WERI-Rb-1 (cell line): ENCODE results near the gene NOC4L.

Experiments used
- DNase-seq: peaks from one replicate; pipeline ENCODE4 v3.0.0-alpha.2; 2020
- H3K27ac ChIP-seq: fragments of 250-450 bp; sonication (Bioruptor Pico); 2 replicates; pipeline ENCODE4 v1.5.1; 2020; ENCODE audit warnings: mild to moderate bottlenecking, moderate library complexity
- H3K27me3 ChIP-seq: fragments of 250-450 bp; sonication (Bioruptor Pico); 2 replicates; pipeline ENCODE4 v1.5.1; 2021; ENCODE audit warnings: mild to moderate bottlenecking, low read depth, moderate library complexity; ENCODE audit not compliant: insufficient read depth, severe bottlenecking
- H3K36me3 ChIP-seq: fragments of 250-450 bp; sonication (Bioruptor Pico); 2 replicates; pipeline ENCODE4 v1.5.1; 2020; ENCODE audit warnings: mild to moderate bottlenecking, moderate library complexity
- H3K4me3 ChIP-seq: 2 replicates; pipeline ENCODE4 v1.5.1; 2011; ENCODE audit warnings: low read depth, mild to moderate bottlenecking, control low read depth, low read length
- H3K9me3 ChIP-seq: fragments of 250-450 bp; sonication (Bioruptor Pico); 2 replicates; pipeline ENCODE4 v1.5.1; 2021; ENCODE audit warnings: mild to moderate bottlenecking, moderate library complexity; ENCODE audit not compliant: severe bottlenecking
- CTCF ChIP-seq: IDR thresholded peaks from 2 replicates; pipeline ENCODE4 v1.5.1; 2011; ENCODE audit warnings: low read depth, mild to moderate bottlenecking, control low read depth, inconsistent platforms, low read length

Gene NOC4L

GRCh38 chr12:132154941-132155770 is 10.9 kb downstream of the NOC4L start:
- Histone ChIP-seq H3K9me3 (no peaks in the 10 kb centered on the region), H3K36me3 (peaks cover 19% of the 10 kb centered on the region), H3K27ac (no peak overlapping the region), H3K4me3 (no peak overlapping the region), H3K27me3 (no peaks in the 10 kb centered on the region)
- DNase-seq, result no peak
- no peak for TF ChIP-seq CTCF

GRCh38 chr12:132155771-132156572 is 11.7 kb downstream of the NOC4L start:
- TF ChIP-seq CTCF, result no peak
- no peak for DNase-seq
- Histone ChIP-seq H3K4me3 (no peak overlapping the region), H3K27me3 (no peaks in the 10 kb centered on the region), H3K9me3 (no peaks in the 10 kb centered on the region), H3K27ac (no peak overlapping the region), H3K36me3 (peaks cover 16% of the 10 kb centered on the region)

- no peak for TF ChIP-seq CTCF
- H3K9me3 ChIP-seq, result no peaks in the 10 kb centered on the region
- no peak overlapping the region for H3K27ac ChIP-seq
- H3K4me3 ChIP-seq, result no peak overlapping the region
- peaks cover 8% of the 10 kb centered on the region for H3K36me3 ChIP-seq
- H3K27me3 ChIP-seq, result no peaks in the 10 kb centered on the region
- DNase-seq, result no peak
Observed at GRCh38 chr12:132156573-132157325, 12.5 kb downstream of the NOC4L start.

DNA sequence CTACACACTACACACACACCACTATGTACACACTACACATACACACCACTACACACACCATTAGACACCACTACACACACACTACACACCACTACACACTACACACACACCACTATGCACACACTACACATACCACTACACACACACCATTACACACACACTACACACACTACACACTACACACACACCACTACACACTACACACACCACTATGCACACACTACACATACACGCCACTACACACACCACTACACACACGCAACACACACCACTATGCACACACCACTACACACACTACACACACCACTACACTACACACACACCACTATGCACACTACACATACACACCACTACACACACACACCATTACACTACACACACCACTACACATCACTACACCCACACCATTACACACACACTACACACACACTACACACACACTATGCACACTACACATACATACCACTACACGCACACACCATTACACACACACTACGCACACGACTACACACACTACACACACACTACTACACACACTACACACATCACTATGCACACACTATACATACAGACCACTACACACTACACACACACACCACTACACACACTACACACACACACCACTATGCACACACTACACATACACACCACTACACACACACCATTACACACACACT is 13.6 kb downstream of the NOC4L start:
- Histone ChIP-seq H3K27ac (no peak overlapping the region), H3K4me3 (no peak overlapping the region), H3K9me3 (no peaks in the 10 kb centered on the region), H3K27me3 (no peaks in the 10 kb centered on the region), H3K36me3 (no peaks in the 10 kb centered on the region)
- no peak for DNase-seq
- TF ChIP-seq CTCF, result no peak

DNA sequence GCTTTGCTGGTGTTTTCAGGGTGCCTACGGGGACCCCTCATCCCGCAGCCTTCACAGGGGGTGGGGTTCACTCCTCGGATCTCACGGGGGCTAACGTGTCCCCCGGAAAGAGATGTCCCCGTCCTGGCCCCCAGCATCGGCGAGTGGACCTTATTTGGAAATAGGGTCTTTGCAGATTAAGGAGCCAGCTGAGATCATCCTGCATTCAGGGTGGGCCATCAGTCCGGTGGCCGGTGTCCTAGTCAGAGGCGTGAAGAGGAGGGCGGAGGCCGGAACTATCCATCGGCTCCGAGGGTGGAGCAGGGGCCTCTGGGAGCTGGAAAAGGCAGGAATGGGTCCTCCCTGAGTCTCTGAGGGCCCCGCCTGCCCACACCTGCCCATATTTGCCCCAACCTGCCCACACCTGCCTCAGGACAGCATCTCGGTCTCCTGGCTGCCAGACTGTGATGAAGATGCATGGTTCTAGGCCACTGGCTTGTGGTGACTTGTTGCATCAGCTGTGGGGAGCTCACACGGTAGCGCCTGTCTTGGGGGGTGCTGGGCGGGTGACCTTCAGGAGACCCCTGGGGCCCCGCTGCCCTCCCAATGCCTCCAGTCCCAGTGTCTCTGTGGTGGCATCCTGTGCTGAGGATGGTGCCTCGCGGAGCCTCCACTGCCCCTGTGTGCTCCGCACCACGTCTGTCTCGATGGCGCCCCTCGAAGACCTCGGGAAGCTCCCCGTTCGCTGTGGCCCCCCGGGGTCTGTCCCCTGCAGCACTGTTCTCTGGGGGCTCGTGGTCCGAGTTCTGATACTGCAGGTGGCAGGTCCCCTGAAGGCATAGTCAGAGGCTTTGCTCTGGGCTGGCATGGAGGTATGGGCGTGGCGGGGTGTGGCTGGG is 14.7 kb downstream of the NOC4L start:
- DNase-seq, result no peak
- Histone ChIP-seq H3K4me3 (no peak overlapping the region), H3K36me3 (no peaks in the 10 kb centered on the region), H3K27ac (no peak overlapping the region), H3K27me3 (no peaks in the 10 kb centered on the region), H3K9me3 (no peaks in the 10 kb centered on the region)
- no peak for TF ChIP-seq CTCF
